ENCODE measurements around the gene APOBEC2. TPM values are rescaled to one million over a fixed set of nuclear protein-coding genes. Genes with fewer than 3 reads are reported as not detected.

The APOBEC2 gene
- total and polyA plus RNA-seq, 2 of the 13 experiments (the other 11 are each of a cell fraction or from before 2014, with no cell fraction given): 0.09 TPM; not detected in 1

- TF ChIP-seq, protein P1, sequence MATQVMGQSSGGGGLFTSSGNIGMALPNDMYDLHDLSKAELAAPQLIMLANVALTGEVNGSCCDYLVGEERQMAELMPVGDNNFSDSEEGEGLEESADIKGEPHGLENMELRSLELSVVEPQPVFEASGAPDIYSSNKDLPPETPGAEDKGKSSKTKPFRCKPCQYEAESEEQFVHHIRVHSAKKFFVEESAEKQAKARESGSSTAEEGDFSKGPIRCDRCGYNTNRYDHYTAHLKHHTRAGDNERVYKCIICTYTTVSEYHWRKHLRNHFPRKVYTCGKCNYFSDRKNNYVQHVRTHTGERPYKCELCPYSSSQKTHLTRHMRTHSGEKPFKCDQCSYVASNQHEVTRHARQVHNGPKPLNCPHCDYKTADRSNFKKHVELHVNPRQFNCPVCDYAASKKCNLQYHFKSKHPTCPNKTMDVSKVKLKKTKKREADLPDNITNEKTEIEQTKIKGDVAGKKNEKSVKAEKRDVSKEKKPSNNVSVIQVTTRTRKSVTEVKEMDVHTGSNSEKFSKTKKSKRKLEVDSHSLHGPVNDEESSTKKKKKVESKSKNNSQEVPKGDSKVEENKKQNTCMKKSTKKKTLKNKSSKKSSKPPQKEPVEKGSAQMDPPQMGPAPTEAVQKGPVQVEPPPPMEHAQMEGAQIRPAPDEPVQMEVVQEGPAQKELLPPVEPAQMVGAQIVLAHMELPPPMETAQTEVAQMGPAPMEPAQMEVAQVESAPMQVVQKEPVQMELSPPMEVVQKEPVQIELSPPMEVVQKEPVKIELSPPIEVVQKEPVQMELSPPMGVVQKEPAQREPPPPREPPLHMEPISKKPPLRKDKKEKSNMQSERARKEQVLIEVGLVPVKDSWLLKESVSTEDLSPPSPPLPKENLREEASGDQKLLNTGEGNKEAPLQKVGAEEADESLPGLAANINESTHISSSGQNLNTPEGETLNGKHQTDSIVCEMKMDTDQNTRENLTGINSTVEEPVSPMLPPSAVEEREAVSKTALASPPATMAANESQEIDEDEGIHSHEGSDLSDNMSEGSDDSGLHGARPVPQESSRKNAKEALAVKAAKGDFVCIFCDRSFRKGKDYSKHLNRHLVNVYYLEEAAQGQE (IDR thresholded peaks at IDR 0.05; ENCODE audit: borderline replicate concordance in 1 of 2, low read depth in 1 of 2, low read length in 2 of 2): no peak
- TF ChIP-seq ISX (CRISPR knock-in tag; conservative IDR thresholded peaks at IDR 0.05): no peak
- TF ChIP-seq NR2F6 (IDR thresholded peaks at IDR 0.05): no peak
- no peak for TF ChIP-seq NR2F6 (CRISPR knock-in tag; IDR thresholded peaks at IDR 0.05)
- no peak for TF ChIP-seq SNAI1 (CRISPR knock-in tag; IDR thresholded peaks at IDR 0.05; ENCODE audit: borderline replicate concordance)
Observed at GRCh38 chr6:41036601-41037000, 16.4 kb upstream of the APOBEC2 start (continued).

- WGBS (ENCODE audit: low lambda C conversion rate): 95% methylated on average over 13 of the region's 13 CpGs
- in situ Hi-C loops (cut with HindIII; ENCODE audit: extremely low pct_ligation_motif_present, low pct_unique_long_range_greater_than_20kb) (loop anchor here (25.0 kb wide), 1 partner anchor 700 kb away; no protein-coding TSS in a partner anchor), intact Hi-C loops (cut with micrococcal nuclease; ENCODE audit: unreplicated experiment) (no loop called here)
- Histone ChIP-seq H3K4me3 (replicated peaks in 1 of 3; ENCODE audit: insufficient read depth in 1 of 3, low read depth in 2 of 3, low read length in 3 of 3) (no peak overlapping the region), H3K4me1 (ENCODE audit: insufficient read depth, low read length) (peaks cover 72% of the 10 kb centered on the region), H3K27ac (ENCODE audit: extremely low read length, insufficient read depth, low read length) (no peak overlapping the region), H2AFZ (ENCODE audit: low read length) (no peak overlapping the region), H3K27me3 (ENCODE audit: control insufficient read depth in 1 of 2, insufficient read depth in 2 of 2, low read length in 2 of 2) (no peaks in the 10 kb centered on the region), H3K36me3 (replicated peaks in 1 of 2; ENCODE audit: control insufficient read depth in 1 of 2, insufficient read depth in 2 of 2, low read length in 2 of 2) (peaks cover 0 to 1% of the 10 kb centered on the region in 2 experiments; a peak in 1 of 5 replicates), H3K9me3 (ENCODE audit: low read length) (no peaks in the 10 kb centered on the region), H4K20me1 (ENCODE audit: insufficient read depth, low read length) (no peaks in the 10 kb centered on the region), H3K4me2 (ENCODE audit: low read depth, low read length) (no peak overlapping the region), H3K79me2 (ENCODE audit: insufficient read depth, low read length) (no peaks in the 10 kb centered on the region), H3K9ac (ENCODE audit: insufficient read depth, low read depth, low read length) (no peak overlapping the region)
- no peak for FAIRE-seq
- TF ChIP-seq ZNF644 (CRISPR knock-in tag; IDR thresholded peaks at IDR 0.05; ENCODE audit: low read depth) (peak; percentile 34; the same call in 1 of the 2 replicates), RBFOX2 (IDR thresholded peaks at IDR 0.05; ENCODE audit: low read depth, low read length) (no peak)
- DNase-seq (ENCODE audit: low spot score): no peak
- ATAC-seq: no peak
- CTCF ChIA-PET (ENCODE audit: low intra/inter-chr PET ratio, low total read pairs): interaction anchor here (3.3 kb wide), 1 partner anchor 28 kb away, joined by 25 read pairs; no protein-coding TSS in a partner anchor
- BruUV-seq (replicated peaks): no TSS peak
- POLR2A ChIA-PET: interaction anchor here (1.2 to 2.3 kb wide), 3 partner anchors 27 to 40 kb away, joined by 3 to 10 read pairs (median 10); partner anchors contain the start of genes NFYA and OARD1
Observed at GRCh38 chr6:41037107-41037900, 15.7 kb upstream of the APOBEC2 start.
